ENCODE measurements around the gene EIF4E1B.

EIF4E1B gene

GRCh38 chr5:176638437-176638836 lies 8.0 kb downstream of the EIF4E1B start:
- TF ChIP-seq CTCF (IDR thresholded peaks at IDR 0.05; ENCODE audit: control extremely low read depth, extremely low read depth, low read depth, missing control alignments) = no peak

GRCh38 chr5:176639208-176639607 lies 8.7 kb downstream of the EIF4E1B start:
- TF ChIP-seq CTCF (IDR thresholded peaks at IDR 0.05; ENCODE audit: control extremely low read depth, extremely low read depth, low read depth, missing control alignments) = no peak
- ChIA-PET POLR2A (no interaction called here), CTCF (interaction anchor here (1.0 to 2.6 kb wide), 2 partner anchors 19 to 22 kb away, joined by 4 to 8 read pairs; no protein-coding TSS in a partner anchor)

More at GRCh38 chr5:176638437-176638836, 8.0 kb downstream of the EIF4E1B start:
- CTCF ChIA-PET = no interaction called here
- POLR2A ChIA-PET = no interaction called here
- DNase-seq (ENCODE audit: extremely low spot score) = no peak

GRCh38 chr5:176639981-176640380 lies 9.5 kb downstream of the EIF4E1B start:
- no peak for TF ChIP-seq CTCF (IDR thresholded peaks at IDR 0.05; ENCODE audit: control extremely low read depth, extremely low read depth, low read depth, missing control alignments)
- ChIA-PET CTCF (interaction anchor here (1.0 to 2.6 kb wide), 2 partner anchors 18 to 21 kb away, joined by 4 to 8 read pairs; no protein-coding TSS in a partner anchor), POLR2A (no interaction called here)
- no peak for DNase-seq (ENCODE audit: extremely low spot score)

More at GRCh38 chr5:176639208-176639607, 8.7 kb downstream of the EIF4E1B start:
- DNase-seq (ENCODE audit: extremely low spot score) = no peak

GRCh38 chr5:176640616-176641015 lies 10.1 kb downstream of the EIF4E1B start:
- no peak for DNase-seq (ENCODE audit: extremely low spot score)
- no peak for TF ChIP-seq CTCF (IDR thresholded peaks at IDR 0.05; ENCODE audit: control extremely low read depth, extremely low read depth, low read depth, missing control alignments)
- POLR2A ChIA-PET = no interaction called here
- CTCF ChIA-PET = interaction anchor here (2.6 kb wide), 1 partner anchor 20 kb away, joined by 8 read pairs; no protein-coding TSS in a partner anchor

- ChIA-PET CTCF (interaction anchor here (10.1 kb wide), 1 partner anchor 16 kb away, joined by 140 read pairs; no protein-coding TSS in a partner anchor), POLR2A (interaction anchor here (0.6 kb wide), 1 partner anchor 960 kb away, joined by 3 read pairs; no protein-coding TSS in a partner anchor)
- no peak for DNase-seq (ENCODE audit: extremely low spot score)
- no peak for TF ChIP-seq CTCF (IDR thresholded peaks at IDR 0.05; ENCODE audit: control extremely low read depth, extremely low read depth, low read depth, missing control alignments)
These were observed 12.4 kb downstream of the EIF4E1B start for GRCh38 chr5:176642675-176643490.

- no peak for TF ChIP-seq CTCF (IDR thresholded peaks at IDR 0.05; ENCODE audit: control extremely low read depth, extremely low read depth, low read depth, missing control alignments)
- no peak for DNase-seq (ENCODE audit: extremely low spot score)
- CTCF ChIA-PET = interaction anchor here (10.1 kb wide), 1 partner anchor 15 kb away, joined by 140 read pairs; no protein-coding TSS in a partner anchor
- POLR2A ChIA-PET = interaction anchor here (0.6 kb wide), 1 partner anchor 959 kb away, joined by 3 read pairs; no protein-coding TSS in a partner anchor
These were observed 13.2 kb downstream of the EIF4E1B start for GRCh38 chr5:176643491-176644219.
